MM.1S (cell line): ENCODE results near the gene R3HDM4.

ENCODE experiments used
- EZH2phosphoT487 ChIP-seq: fragments of 300-600 bp; sonication (generic); IDR thresholded peaks from 2 replicates; pipeline ENCODE4 v1.6.1; 2018; ENCODE audit warnings: antibody characterized with exemption, low read length
- TF ChIP-seq, protein P1 (sequence below): fragments of 300-600 bp; sonication (generic); IDR thresholded peaks from 2 replicates; pipeline ENCODE4 v1.5.1; 2016; ENCODE audit warnings: antibody characterized with exemption, low read length, mixed read lengths

DNA sequence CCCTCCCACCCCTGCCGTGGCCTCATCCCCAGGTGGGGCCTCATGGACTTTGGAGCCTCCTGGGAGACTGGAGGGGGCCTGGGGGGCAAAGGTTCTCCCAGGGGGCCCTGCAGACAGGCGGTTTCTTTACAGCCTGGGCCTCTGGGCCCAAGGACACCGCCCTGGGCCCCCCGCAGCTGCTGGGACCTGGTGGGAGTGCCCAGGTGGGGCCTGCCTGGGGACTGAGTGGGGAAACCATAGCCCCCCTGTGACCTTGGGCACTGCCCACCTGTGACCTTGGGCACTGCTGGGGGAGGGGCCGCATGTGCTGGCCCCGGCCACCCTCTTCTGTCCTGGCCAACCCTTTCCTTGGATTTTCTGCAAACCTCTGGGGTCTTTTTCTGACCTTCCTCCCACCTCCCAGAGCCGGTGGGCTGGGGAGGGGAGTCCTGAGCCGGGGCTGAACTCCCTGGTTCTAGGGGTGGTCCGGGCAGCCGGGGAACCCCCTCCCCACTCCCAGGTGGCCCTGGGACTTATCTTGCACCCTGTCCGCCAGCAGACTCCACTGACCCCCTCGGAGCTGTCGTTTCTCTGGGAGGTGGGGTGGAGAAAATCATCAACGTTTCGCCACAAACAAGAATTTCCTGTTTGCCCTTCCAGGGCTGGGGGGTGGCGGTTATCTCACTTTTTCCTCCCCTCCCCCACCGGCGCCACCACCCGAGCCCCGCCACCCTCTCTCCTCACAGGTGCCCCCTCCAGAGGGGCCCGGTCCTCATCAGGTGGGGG, 39.8 kb upstream of the R3HDM4 start:
- TF ChIP-seq, protein P1, sequence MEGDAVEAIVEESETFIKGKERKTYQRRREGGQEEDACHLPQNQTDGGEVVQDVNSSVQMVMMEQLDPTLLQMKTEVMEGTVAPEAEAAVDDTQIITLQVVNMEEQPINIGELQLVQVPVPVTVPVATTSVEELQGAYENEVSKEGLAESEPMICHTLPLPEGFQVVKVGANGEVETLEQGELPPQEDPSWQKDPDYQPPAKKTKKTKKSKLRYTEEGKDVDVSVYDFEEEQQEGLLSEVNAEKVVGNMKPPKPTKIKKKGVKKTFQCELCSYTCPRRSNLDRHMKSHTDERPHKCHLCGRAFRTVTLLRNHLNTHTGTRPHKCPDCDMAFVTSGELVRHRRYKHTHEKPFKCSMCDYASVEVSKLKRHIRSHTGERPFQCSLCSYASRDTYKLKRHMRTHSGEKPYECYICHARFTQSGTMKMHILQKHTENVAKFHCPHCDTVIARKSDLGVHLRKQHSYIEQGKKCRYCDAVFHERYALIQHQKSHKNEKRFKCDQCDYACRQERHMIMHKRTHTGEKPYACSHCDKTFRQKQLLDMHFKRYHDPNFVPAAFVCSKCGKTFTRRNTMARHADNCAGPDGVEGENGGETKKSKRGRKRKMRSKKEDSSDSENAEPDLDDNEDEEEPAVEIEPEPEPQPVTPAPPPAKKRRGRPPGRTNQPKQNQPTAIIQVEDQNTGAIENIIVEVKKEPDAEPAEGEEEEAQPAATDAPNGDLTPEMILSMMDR: no peak
- TF ChIP-seq EZH2phosphoT487: no peak
